Body of pancreas (tissue), 4 donors: Measurements from ENCODE around the gene RHBDL1. TPM values are rescaled to one million over a fixed set of nuclear protein-coding genes. Genes with fewer than 3 reads are reported as not detected.

Experiments
- ATAC-seq: fragments of 150-250 bp; one replicate; pipeline ENCODE4 v1.9.1; 2016
- DNase-seq, 4 donors: peaks; one replicate each; pipeline ENCODE4 v3.0.0-alpha.2; 2019
- H3K27ac ChIP-seq, 4 donors: fragments of 200-600 bp; sonication (generic); 1 replicate in 3 of 4; 2 replicates in 1 of 4; pipeline versions ENCODE4 v1.5.1 to v1.6.1; 2016 to 2019; ENCODE audit warnings: mild to moderate bottlenecking in 1 of 4, mixed read lengths in 1 of 4, moderate library complexity in 1 of 4
- H3K27me3 ChIP-seq, 2 donors: fragments of 200-600 bp; sonication (generic); one replicate each; pipeline ENCODE4 v1.6.0; 2016; ENCODE audit warnings: mild to moderate bottlenecking in 1 of 2
- H3K36me3 ChIP-seq, 2 donors: fragments of 200-600 bp; sonication (generic); replicated peaks in 1 of 2; 2 replicates each; pipeline ENCODE4 v1.5.1; 2016; ENCODE audit warnings: low read depth in 2 of 2; ENCODE audit not compliant: insufficient read depth in 1 of 2
- H3K4me1 ChIP-seq: fragments of 200-600 bp; sonication (generic); one replicate; pipeline ENCODE4 v1.6.0; 2016
- H3K4me3 ChIP-seq, 2 donors: fragments of 200-600 bp; sonication (generic); 1 replicate in 1 of 2; 2 replicates in 1 of 2; pipeline ENCODE4 v1.5.1; 2016 to 2019
- H3K9me3 ChIP-seq, 3 donors: fragments of 200-600 bp; sonication (generic); 1 replicate in 2 of 3; 2 replicates in 1 of 3; pipeline ENCODE4 v1.5.1; 2016
- POLR2A ChIP-seq, 3 donors: fragments of 450-650 bp; IDR thresholded peaks; one replicate each; pipeline ENCODE4 v1.6.1; 2016; ENCODE audit warnings: antibody characterized with exemption in 3 of 3, mild to moderate bottlenecking in 2 of 3
- WGBS, 2 donors: methylation state at CpG; one replicate each; pipeline ENCODE4 v1.1.5; 2017; 5-methylcytosine and 5-hydroxymethylcytosine counted together
- intact Hi-C: fragments of 100-400 bp; cut with DNase I; formaldehyde crosslinking; loops from one replicate; pipeline ENCODE4 v1.15.1; 2023
- total RNA-seq, 2 donors: library from RNA; depleted of rRNA; stranded (reverse); fragments of >200 nt; gene quantifications; one replicate each; pipeline ENCODE4 v1.1.0, GENCODE V29; 2016
- TF ChIP-seq, protein P1 (sequence below), 7 experiments: fragments of 450-650 bp in 4 of 7; fragments of 200-600 bp in 3 of 7; sonication (generic) in 3 of 7; IDR thresholded peaks; one replicate each; pipeline ENCODE4 v1.5.1; 2016 to 2019; ENCODE audit warnings: antibody characterized with exemption in 7 of 7

Gene RHBDL1
- total RNA-seq, 2 donors from 2014 or later: 1.8 to 4.3 TPM

DNA sequence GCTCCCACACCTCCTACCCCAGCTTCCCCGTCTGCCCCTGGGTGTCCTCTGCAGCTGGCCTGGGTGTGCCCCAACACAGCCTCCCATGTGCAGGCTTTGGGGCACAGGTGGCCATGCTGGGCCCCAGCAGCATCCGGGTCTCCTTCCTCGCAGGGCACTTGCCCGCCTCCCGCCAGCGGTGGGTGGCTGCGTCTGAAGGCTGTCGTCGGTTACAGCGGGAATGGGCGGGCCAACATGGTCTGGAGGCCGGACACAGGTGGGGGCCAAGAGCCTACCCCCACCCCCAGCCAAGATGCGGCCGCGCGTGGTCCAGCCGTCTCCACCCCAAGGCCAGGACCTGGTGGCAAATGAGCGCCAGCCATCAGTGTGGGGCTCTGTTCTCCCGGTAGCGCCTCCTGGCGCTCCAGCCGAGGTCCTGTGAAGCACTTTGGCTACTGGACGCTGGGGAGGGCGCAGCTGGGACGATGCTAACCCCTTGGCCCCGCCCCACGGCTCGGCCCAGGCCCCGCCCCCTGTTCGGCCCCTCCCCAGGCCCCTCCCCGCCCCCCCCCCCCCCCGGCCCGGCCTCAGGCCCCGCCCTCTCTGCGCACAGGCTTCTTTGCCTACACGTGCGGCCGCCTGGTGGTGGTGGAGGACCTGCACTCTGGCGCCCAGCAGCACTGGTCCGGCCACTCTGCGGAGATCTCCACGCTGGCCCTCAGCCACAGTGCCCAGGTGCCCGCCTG, 14.8 kb upstream of the RHBDL1 start:
- intact Hi-C loops: no loop called here
- 18 to 20% methylated on average over 2 to 27 of the region's 43 CpGs for WGBS, 2 donors
- peak; percentile 96 to 99 (median 98) for DNase-seq
- peaks cover 19% of the 10 kb centered on the region for H3K4me1 ChIP-seq
- H3K27ac ChIP-seq: peak overlapping the region; percentile 71 to 82 (median 80)
- peak; percentile 88 for ATAC-seq
- no peaks in the 10 kb centered on the region for H3K27me3 ChIP-seq
- no peaks in the 10 kb centered on the region for H3K9me3 ChIP-seq
- TF ChIP-seq POLR2A (IDR thresholded peaks at IDR 0.05): peak in 2 of 3 donors; percentile 42 to 52
- TF ChIP-seq, protein P1, sequence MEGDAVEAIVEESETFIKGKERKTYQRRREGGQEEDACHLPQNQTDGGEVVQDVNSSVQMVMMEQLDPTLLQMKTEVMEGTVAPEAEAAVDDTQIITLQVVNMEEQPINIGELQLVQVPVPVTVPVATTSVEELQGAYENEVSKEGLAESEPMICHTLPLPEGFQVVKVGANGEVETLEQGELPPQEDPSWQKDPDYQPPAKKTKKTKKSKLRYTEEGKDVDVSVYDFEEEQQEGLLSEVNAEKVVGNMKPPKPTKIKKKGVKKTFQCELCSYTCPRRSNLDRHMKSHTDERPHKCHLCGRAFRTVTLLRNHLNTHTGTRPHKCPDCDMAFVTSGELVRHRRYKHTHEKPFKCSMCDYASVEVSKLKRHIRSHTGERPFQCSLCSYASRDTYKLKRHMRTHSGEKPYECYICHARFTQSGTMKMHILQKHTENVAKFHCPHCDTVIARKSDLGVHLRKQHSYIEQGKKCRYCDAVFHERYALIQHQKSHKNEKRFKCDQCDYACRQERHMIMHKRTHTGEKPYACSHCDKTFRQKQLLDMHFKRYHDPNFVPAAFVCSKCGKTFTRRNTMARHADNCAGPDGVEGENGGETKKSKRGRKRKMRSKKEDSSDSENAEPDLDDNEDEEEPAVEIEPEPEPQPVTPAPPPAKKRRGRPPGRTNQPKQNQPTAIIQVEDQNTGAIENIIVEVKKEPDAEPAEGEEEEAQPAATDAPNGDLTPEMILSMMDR (IDR thresholded peaks at IDR 0.05): peak; percentile 54 to 76 (median 67)
- H3K36me3 ChIP-seq: no peaks in the 10 kb centered on the region
- no peak overlapping the region for H3K4me3 ChIP-seq

DNA sequence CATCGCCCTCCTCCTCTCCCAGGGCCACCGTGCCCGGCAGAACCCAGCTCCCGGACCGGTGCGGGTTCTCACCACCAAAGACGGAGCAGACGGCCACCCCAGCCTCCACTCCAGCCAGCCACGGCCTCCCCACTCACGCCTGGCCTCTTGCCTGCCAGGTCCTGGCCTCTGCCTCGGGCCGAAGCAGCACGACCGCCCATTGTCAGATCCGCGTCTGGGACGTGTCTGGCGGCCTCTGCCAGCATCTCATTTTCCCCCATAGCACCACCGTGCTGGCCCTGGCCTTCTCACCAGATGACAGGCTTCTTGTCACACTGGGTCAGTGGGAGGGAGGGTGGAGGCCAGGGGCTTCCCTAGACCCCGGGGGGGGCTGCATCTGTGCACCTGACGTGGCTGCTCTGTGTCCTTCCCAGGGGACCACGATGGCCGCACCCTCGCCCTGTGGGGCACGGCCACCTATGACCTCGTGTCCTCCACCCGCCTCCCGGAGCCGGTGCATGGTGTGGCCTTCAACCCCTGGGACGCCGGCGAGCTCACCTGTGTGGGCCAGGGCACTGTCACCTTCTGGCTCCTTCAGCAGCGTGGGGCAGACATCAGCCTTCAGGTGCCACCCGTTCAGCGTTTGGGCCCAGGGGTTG, 14.2 kb upstream of the RHBDL1 start:
- DNase-seq (peak in 1 of 4 donors; percentile 42), ATAC-seq (no peak)
- H3K27me3 ChIP-seq: no peaks in the 10 kb centered on the region
- TF ChIP-seq, protein P1 (IDR thresholded peaks at IDR 0.05): no peak
- no peak for TF ChIP-seq POLR2A (IDR thresholded peaks at IDR 0.05)
- intact Hi-C loops: no loop called here
- peak overlapping the region; percentile 30 to 80 (median 78) for H3K27ac ChIP-seq
- H3K36me3 ChIP-seq: no peaks in the 10 kb centered on the region
- WGBS, 2 donors: 0 to 30% methylated on average over 3 to 35 of the region's 35 CpGs
- H3K9me3 ChIP-seq: no peaks in the 10 kb centered on the region
- no peak overlapping the region for H3K4me3 ChIP-seq
- peaks cover 19% of the 10 kb centered on the region for H3K4me1 ChIP-seq

DNA sequence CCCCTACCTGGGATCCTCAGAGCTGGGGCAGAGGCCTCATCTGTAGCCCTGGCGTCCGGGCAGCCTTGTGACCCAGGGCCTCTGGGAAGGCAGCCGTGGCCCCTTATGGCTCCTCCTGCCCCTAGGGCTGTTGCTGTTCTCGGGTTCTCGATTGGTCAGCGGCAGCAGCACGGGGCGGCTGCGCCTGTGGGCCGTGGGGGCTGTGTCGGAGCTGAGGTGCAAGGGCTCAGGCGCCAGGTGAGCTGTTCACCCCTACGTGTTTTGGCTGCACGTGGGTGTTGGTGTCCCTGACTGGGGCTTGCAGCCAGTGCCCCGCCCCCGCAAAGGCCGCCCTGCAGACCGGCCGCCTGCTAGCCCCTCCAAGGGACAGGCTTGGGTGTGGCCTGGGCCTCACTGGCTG, 13.4 kb upstream of the RHBDL1 start:
- Histone ChIP-seq H3K36me3 (no peaks in the 10 kb centered on the region), H3K27ac (peak overlapping the region in 1 of 4 donors; percentile 78), H3K27me3 (no peaks in the 10 kb centered on the region), H3K9me3 (no peaks in the 10 kb centered on the region), H3K4me3 (no peak overlapping the region), H3K4me1 (peaks cover 19% of the 10 kb centered on the region)
- ATAC-seq: no peak
- no peak for DNase-seq
- TF ChIP-seq POLR2A (IDR thresholded peaks at IDR 0.05): no peak
- TF ChIP-seq, protein P1 (IDR thresholded peaks at IDR 0.05): no peak
- intact Hi-C loops: no loop called here
- WGBS, 2 donors: 92% methylated on average over 19 of the region's 19 CpGs; no CpG with 5 or more reads in 1 of the 2 donors

DNA sequence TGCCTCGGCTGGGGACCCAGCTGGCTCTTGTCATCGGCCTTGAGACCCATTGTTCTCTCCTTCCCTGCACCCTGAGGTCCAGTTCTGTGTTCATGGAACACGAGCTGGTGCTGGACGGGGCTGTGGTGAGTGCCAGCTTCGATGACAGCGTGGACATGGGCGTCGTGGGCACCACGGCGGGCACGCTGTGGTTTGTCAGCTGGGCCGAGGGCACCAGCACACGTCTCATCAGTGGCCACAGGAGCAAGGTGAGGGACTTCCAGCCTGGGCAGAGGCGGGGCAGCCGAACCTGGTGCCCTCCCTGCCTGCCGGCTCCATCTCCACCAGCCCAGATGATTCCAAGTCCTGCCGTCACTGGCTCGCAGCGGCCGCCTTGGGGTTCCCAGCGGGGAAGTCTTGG, 12.9 kb upstream of the RHBDL1 start:
- TF ChIP-seq, protein P1 (IDR thresholded peaks at IDR 0.05): no peak
- TF ChIP-seq POLR2A (IDR thresholded peaks at IDR 0.05): no peak

More for the DNA sequence above, 12.9 kb upstream of the RHBDL1 start:
- ATAC-seq (no peak), DNase-seq (no peak)
- no peaks in the 10 kb centered on the region for H3K9me3 ChIP-seq
- H3K27me3 ChIP-seq: no peaks in the 10 kb centered on the region
- peak overlapping the region in 1 of 4 donors; percentile 10 for H3K27ac ChIP-seq
- H3K36me3 ChIP-seq: no peaks in the 10 kb centered on the region
- 88 to 90% methylated on average over 6 to 21 of the region's 21 CpGs for WGBS, 2 donors
- no peak overlapping the region for H3K4me3 ChIP-seq
- H3K4me1 ChIP-seq: peaks cover 24% of the 10 kb centered on the region
- intact Hi-C loops: no loop called here
